GM12878 (cell line): Measurements from ENCODE around the gene SGTA. TPM values are rescaled to one million over a fixed set of nuclear protein-coding genes. Genes with fewer than 3 reads are reported as not detected.

ENCODE experiments used
- ATAC-seq: fragments of 200-7000 bp; cut with Tn5 transposase; 3 replicates; pipeline ENCODE4 v1.9.1; 2020; ENCODE audit warnings: mild to moderate bottlenecking, moderate library complexity
- BruUV-seq: library from RNA; stranded (reverse); fragments of 400-500 nt; replicated peaks from 2 replicates; lab custom pipeline; 2021; lab: Mats Ljungman, UMichigan
- CTCF ChIA-PET: fragments of 300-600 bp; sonication (Branson Sonifier 250); formaldehyde crosslinking; extraction: SDS; loops from one replicate; lab custom pipeline; 2021; ENCODE audit warnings: inconsistent platforms; lab: Yijun Ruan, JAX
- POLR2A ChIA-PET: fragments of 350-600 bp; formaldehyde crosslinking; extraction: SDS; loops from one replicate; lab custom pipeline; 2021; ENCODE audit warnings: inconsistent platforms; lab: Charles Lee
- RAD21 ChIA-PET: fragments of 300-600 bp; sonication (Branson Sonifier 250); formaldehyde crosslinking; loops from one replicate; lab custom pipeline; 2023; ENCODE audit warnings: antibody characterized with exemption; ENCODE audit not compliant: unreplicated experiment; lab: Charles Lee
- SMC1A ChIA-PET: fragments of 300-600 bp; sonication (Branson Sonifier 250); formaldehyde crosslinking; loops from one replicate; lab custom pipeline; 2023; ENCODE audit not compliant: unreplicated experiment, uncharacterized antibody; lab: Charles Lee
- DNase-seq: peaks from one replicate; pipeline ENCODE4 v3.0.0-alpha.2; 2011; ENCODE audit warnings: low read depth, low spot score
- FAIRE-seq: peaks from 3 replicates; lab custom pipeline; 2011; peaks lifted over from hg19 to GRCh38; lab: Jason Lieb, UNC
- H2AFZ ChIP-seq: 2 replicates; pipeline ENCODE4 v1.6.0; 2011; ENCODE audit warnings: low read depth, low read length, control low read depth; ENCODE audit not compliant: control insufficient read depth
- H3K27ac ChIP-seq: 2 replicates; pipeline ENCODE4 v1.5.1; 2011; ENCODE audit warnings: control low read depth; ENCODE audit not compliant: control insufficient read depth, insufficient read depth
- H3K27me3 ChIP-seq, 2 experiments: replicated peaks in 1 of 2; 2 replicates each; pipeline versions ENCODE4 v1.6.0 to v1.6.1; 2011; ENCODE audit warnings: low read length in 1 of 2; ENCODE audit not compliant: control insufficient read depth in 2 of 2, insufficient read depth in 2 of 2
- H3K36me3 ChIP-seq, 2 experiments: 2 replicates each; pipeline ENCODE4 v1.5.1; 2011; ENCODE audit warnings: low read length in 1 of 2; ENCODE audit not compliant: control insufficient read depth in 2 of 2, insufficient read depth in 2 of 2
- H3K4me1 ChIP-seq: 2 replicates; pipeline ENCODE4 v1.6.1; 2011; ENCODE audit warnings: mild to moderate bottlenecking, low read length, moderate library complexity, mixed read lengths; ENCODE audit not compliant: control insufficient read depth, insufficient read depth
- H3K4me2 ChIP-seq: 2 replicates; pipeline ENCODE4 v1.6.0; 2011; ENCODE audit warnings: control low read depth; ENCODE audit not compliant: control insufficient read depth, insufficient read depth
- H3K4me3 ChIP-seq: fragments of 200-600 bp; sonication (generic); 2 replicates; pipeline ENCODE4 v1.5.1; 2016
- H3K79me2 ChIP-seq: 2 replicates; pipeline ENCODE4 v1.6.0; 2011; ENCODE audit warnings: low read length; ENCODE audit not compliant: control insufficient read depth, insufficient read depth
- H3K9ac ChIP-seq: 2 replicates; pipeline ENCODE4 v1.8.0; 2011; ENCODE audit warnings: low read length, control low read depth, mixed read lengths; ENCODE audit not compliant: control insufficient read depth, insufficient read depth
- H3K9me3 ChIP-seq: replicated peaks from 3 replicates; pipeline ENCODE4 v1.5.1; 2011; ENCODE audit warnings: mild to moderate bottlenecking, low read length; ENCODE audit not compliant: control insufficient read depth, insufficient read depth
- H4K20me1 ChIP-seq: 2 replicates; pipeline ENCODE4 v1.6.0; 2011; ENCODE audit not compliant: control insufficient read depth, insufficient read depth
- CBFB ChIP-seq: IDR thresholded peaks from 2 replicates; pipeline ENCODE4 v1.6.1; 2016; ENCODE audit warnings: antibody characterized with exemption, low read depth
- CBX3 ChIP-seq: fragments of 200-600 bp; sonication (generic); IDR thresholded peaks from 2 replicates; pipeline ENCODE4 v1.6.1; 2016; ENCODE audit warnings: low read depth, borderline replicate concordance
- EGR1 ChIP-seq, 2 experiments: IDR thresholded peaks; 1 replicate in 1 of 2; 2 replicates in 1 of 2; pipeline ENCODE4 v1.6.1; 2011 to 2012; ENCODE audit warnings: low read depth in 2 of 2, low read length in 2 of 2, borderline replicate concordance in 1 of 2, mild to moderate bottlenecking in 1 of 2, moderate library complexity in 1 of 2
- KLF5 ChIP-seq: fragments of 450-650 bp; IDR thresholded peaks from 2 replicates; pipeline ENCODE4 v1.6.1; 2014; ENCODE audit warnings: mild to moderate bottlenecking; ENCODE audit not compliant: partially characterized antibody
- LARP7 ChIP-seq: fragments of 450-650 bp; IDR thresholded peaks from 2 replicates; pipeline ENCODE4 v1.6.1; 2017; ENCODE audit warnings: mild to moderate bottlenecking
- NBN ChIP-seq: fragments of 450-650 bp; IDR thresholded peaks from 2 replicates; pipeline ENCODE4 v1.6.1; 2016
- PML ChIP-seq: IDR thresholded peaks from 2 replicates; pipeline ENCODE4 v1.6.1; 2012; ENCODE audit warnings: low read length, inconsistent platforms
- SREBF2 ChIP-seq: IDR thresholded peaks from 2 replicates; pipeline ENCODE4 v1.6.1; 2012; ENCODE audit warnings: mild to moderate bottlenecking, low read length
- SUZ12 ChIP-seq: fragments of 200-600 bp; sonication (generic); IDR thresholded peaks from one replicate; pipeline ENCODE4 v1.6.1; 2018; ENCODE audit warnings: antibody characterized with exemption, mild to moderate bottlenecking; ENCODE audit not compliant: unreplicated experiment
- TAF1 ChIP-seq: IDR thresholded peaks from 2 replicates; pipeline ENCODE4 v1.6.1; 2011; ENCODE audit warnings: mild to moderate bottlenecking, low read depth, low read length, borderline replicate concordance
- ZNF24 ChIP-seq: fragments of 450-650 bp; IDR thresholded peaks from 2 replicates; pipeline ENCODE4 v1.6.1; 2017; ENCODE audit warnings: antibody characterized with exemption, mild to moderate bottlenecking
- ZZZ3 ChIP-seq: IDR thresholded peaks from 2 replicates; pipeline ENCODE4 v1.6.1; 2011; ENCODE audit warnings: low read depth; ENCODE audit not compliant: control insufficient read depth, insufficient read length
- WGBS: methylation state at CpG from one replicate; pipeline ENCODE4 v1.1.6; 2016; ENCODE audit warnings: low lambda C conversion rate; ENCODE audit not compliant: insufficient replicate concordance, insufficient coverage; ENCODE audit errors: missing lambda C conversion rate; 5-methylcytosine and 5-hydroxymethylcytosine counted together
- in situ Hi-C: fragments of 300-500 bp; cut with MboI; formaldehyde crosslinking; loops from 9 replicates; pipeline ENCODE4 v1.14.3; 2018; ENCODE audit warnings: mixed read lengths
- intact Hi-C: fragments of 100-400 bp; cut with micrococcal nuclease; formaldehyde crosslinking; loops from one replicate; pipeline ENCODE4 v1.14.2; 2022; ENCODE audit not compliant: unreplicated experiment
- polyA plus RNA-seq, 11 experiments: library from polyadenylated mRNA; depleted of rRNA in 4 of 11; unstranded in 6 of 11; stranded (reverse) in 5 of 11; fragments of >200 nt; fragmentation: Nextera tagmentation in 4 of 11; fragmentation: Illumina TruSeq in 1 of 11; extraction: Ambion mirVana in 4 of 11; extraction: Trizol in 1 of 11; gene quantifications; 1 replicate in 1 of 11; 2 replicates in 10 of 11; pipeline versions ENCODE4 v1.2.1 to v1.2.3, GENCODE V29; 2011 to 2016; ENCODE audit warnings: inconsistent platforms in 2 of 11, missing spikeins in 2 of 11, low read depth in 1 of 11
- total RNA-seq, 4 experiments: library from RNA; depleted of rRNA in 3 of 4; stranded (reverse); fragments of >200 nt in 3 of 4; fragmentation: Illumina TruSeq in 1 of 4; extraction: Trizol in 1 of 4; gene quantifications; 2 replicates each; pipeline versions ENCODE4 v1.2.1 to v1.2.3, GENCODE V29; 2013 to 2021
- TF ChIP-seq, protein P1 (sequence below): fragments of 450-650 bp; IDR thresholded peaks from 2 replicates; pipeline ENCODE4 v1.6.1; 2017; ENCODE audit warnings: borderline replicate concordance
- TF ChIP-seq, protein P2 (sequence below): fragments of 450-650 bp; IDR thresholded peaks from 2 replicates; pipeline ENCODE4 v1.6.1; 2014; ENCODE audit warnings: mild to moderate bottlenecking
- TF ChIP-seq, protein P3 (sequence below): fragments of 450-650 bp; IDR thresholded peaks from 2 replicates; pipeline ENCODE4 v1.6.1; 2017; ENCODE audit warnings: mild to moderate bottlenecking

Gene SGTA
- total and polyA plus RNA-seq, 10 of the 15 experiments (the other 5 are each of a cell fraction or from before 2014, with no cell fraction given) = 2.0 to 102 (median 48.2) TPM

DNA sequence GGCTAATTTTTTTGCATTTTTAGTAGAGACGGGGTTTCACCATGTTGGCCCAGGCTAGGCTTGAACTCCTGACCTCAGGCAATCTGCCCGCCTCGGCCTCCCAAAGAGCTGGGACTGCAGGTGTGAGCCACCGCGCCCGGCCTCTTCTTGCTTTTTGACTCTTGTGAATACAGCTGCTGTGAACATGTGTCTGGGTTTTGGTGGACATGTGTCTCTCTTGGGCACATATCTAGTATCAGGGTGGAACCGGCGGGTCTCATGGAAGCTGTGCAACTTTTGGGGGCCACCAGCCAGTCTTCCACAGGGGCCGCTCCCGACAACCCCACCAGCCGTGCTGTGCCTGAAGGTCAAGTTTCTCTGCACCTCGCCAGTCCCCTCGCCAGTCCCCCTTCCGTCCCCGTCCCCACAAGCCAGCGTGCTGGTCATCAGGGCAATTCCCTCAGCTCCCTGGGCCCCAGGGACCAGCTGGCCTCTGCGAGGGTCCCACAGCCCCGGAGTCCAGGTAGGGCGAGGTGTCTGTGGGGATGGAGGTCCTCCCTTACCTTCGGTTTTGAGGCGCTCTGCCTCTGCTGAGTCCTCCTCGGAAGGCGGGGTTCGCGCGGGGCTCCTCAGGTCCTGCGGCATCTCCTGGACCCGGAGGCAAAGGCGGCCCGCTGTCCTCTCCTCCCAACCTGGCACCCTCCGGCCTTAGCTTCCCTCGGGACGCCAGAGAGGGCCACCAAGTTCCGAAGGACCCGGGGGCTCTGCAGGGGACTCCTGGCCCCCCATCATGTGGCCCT lies 16.3 kb downstream of the SGTA start:
- Histone ChIP-seq H3K9ac (no peak overlapping the region), H3K4me2 (no peak overlapping the region), H3K27me3 (no peaks in the 10 kb centered on the region), H2AFZ (no peak overlapping the region), H3K79me2 (peaks cover 10% of the 10 kb centered on the region), H3K4me3 (no peak overlapping the region), H3K9me3 (no peaks in the 10 kb centered on the region), H3K36me3 (peaks cover 5 to 46% of the 10 kb centered on the region in 2 experiments; a peak in 3 of 4 replicates), H3K4me1 (no peaks in the 10 kb centered on the region), H4K20me1 (no peaks in the 10 kb centered on the region), H3K27ac (no peak overlapping the region)
- ChIA-PET SMC1A (no interaction called here), RAD21 (no interaction called here), CTCF (no interaction called here), POLR2A (no interaction called here)
- intact Hi-C loops = no loop called here
- no TSS peak for BruUV-seq
- in situ Hi-C loops = no loop called here
- WGBS = 96% methylated on average over 32 of the region's 35 CpGs
- TF ChIP-seq SUZ12 = no peak
- no peak for TF ChIP-seq ZZZ3
- no peak for TF ChIP-seq LARP7
- TF ChIP-seq, protein P1, sequence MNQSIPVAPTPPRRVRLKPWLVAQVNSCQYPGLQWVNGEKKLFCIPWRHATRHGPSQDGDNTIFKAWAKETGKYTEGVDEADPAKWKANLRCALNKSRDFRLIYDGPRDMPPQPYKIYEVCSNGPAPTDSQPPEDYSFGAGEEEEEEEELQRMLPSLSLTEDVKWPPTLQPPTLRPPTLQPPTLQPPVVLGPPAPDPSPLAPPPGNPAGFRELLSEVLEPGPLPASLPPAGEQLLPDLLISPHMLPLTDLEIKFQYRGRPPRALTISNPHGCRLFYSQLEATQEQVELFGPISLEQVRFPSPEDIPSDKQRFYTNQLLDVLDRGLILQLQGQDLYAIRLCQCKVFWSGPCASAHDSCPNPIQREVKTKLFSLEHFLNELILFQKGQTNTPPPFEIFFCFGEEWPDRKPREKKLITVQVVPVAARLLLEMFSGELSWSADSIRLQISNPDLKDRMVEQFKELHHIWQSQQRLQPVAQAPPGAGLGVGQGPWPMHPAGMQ = no peak
- TF ChIP-seq, protein P2, sequence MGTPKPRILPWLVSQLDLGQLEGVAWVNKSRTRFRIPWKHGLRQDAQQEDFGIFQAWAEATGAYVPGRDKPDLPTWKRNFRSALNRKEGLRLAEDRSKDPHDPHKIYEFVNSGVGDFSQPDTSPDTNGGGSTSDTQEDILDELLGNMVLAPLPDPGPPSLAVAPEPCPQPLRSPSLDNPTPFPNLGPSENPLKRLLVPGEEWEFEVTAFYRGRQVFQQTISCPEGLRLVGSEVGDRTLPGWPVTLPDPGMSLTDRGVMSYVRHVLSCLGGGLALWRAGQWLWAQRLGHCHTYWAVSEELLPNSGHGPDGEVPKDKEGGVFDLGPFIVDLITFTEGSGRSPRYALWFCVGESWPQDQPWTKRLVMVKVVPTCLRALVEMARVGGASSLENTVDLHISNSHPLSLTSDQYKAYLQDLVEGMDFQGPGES = no peak
- TF ChIP-seq KLF5 = no peak
- TF ChIP-seq CBFB = no peak
- TF ChIP-seq EGR1 (IDR thresholded peaks at IDR 0.05; ENCODE audit: borderline replicate concordance in 1 of 2, low read depth in 2 of 2, low read length in 2 of 2) = no peak
- no peak for TF ChIP-seq PML
- no peak for TF ChIP-seq SREBF2
- TF ChIP-seq NBN = no peak
- TF ChIP-seq, protein P3, sequence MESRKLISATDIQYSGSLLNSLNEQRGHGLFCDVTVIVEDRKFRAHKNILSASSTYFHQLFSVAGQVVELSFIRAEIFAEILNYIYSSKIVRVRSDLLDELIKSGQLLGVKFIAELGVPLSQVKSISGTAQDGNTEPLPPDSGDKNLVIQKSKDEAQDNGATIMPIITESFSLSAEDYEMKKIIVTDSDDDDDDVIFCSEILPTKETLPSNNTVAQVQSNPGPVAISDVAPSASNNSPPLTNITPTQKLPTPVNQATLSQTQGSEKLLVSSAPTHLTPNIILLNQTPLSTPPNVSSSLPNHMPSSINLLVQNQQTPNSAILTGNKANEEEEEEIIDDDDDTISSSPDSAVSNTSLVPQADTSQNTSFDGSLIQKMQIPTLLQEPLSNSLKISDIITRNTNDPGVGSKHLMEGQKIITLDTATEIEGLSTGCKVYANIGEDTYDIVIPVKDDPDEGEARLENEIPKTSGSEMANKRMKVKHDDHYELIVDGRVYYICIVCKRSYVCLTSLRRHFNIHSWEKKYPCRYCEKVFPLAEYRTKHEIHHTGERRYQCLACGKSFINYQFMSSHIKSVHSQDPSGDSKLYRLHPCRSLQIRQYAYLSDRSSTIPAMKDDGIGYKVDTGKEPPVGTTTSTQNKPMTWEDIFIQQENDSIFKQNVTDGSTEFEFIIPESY = no peak
- TF ChIP-seq ZNF24 = no peak
- TF ChIP-seq CBX3 = no peak
- no peak for TF ChIP-seq TAF1
- ATAC-seq (no peak), FAIRE-seq (no peak), DNase-seq (no peak)
